Fibroblast of skin of right biceps (primary cell): ENCODE results near the gene AWAT1.
"Not testable (repeated sequence)": the region's sequence is repeated elsewhere in the genome, so short reads cannot be mapped to it uniquely, and the experiment has no call there.

Experiments used
- DNase-seq: peaks from one replicate; pipeline ENCODE4 v3.0.0-alpha.2; 2013

Gene AWAT1

GRCh38 chrX:70262952-70263567 lies 28.6 kb downstream of the AWAT1 start:
- DNase-seq: peak; percentile 19

DNA sequence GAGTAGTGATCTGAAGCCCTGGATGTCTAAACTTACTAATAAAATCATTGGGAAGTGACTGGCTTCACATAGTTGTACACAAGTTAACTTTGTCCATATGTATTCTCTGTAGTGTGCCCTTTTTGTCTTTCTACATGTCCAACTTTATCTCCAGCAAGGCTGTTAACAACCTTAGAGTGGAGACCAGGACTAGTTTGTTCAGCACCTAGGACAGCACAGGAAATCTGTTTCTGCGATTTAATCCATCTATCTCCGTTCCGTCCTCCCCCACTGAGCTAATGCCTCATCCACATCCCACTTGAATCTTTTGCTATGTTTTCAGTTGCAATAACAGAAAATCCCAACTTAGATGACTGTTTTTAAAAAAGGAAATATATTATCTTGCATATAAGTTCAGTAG lies 30.3 kb downstream of the AWAT1 start:
- DNase-seq: no peak

GRCh38 chrX:70268034-70268433 lies 33.6 kb downstream of the AWAT1 start, which contains the start of gene ARR3:
TSS of gene ARR3 (plus strand) at chrX:70268334. CDS start at chrX:70269386, 1,052 bp downstream.
- no peak for DNase-seq

DNA sequence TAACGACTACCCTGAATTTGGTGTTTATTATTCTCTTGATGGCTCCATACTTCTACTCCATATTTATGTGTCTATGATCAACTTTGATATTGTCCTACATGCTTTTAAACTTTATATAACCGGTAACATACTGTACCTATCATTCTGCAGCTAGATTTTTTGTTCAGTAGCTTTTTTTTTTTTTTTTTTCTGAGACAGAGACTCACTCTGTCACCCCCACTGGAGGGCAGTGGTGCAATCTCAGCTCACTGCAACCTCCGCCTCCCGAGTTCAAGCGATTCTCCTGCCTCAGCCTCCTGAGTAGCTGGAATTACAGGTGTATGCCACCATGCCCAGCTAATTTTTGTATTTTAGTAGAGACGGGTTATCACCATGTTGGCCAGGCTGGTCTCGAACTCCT lies 39.6 kb downstream of the AWAT1 start:
- DNase-seq: not testable (repeated sequence)

- DNase-seq: no peak
Measured at GRCh38 chrX:70279081-70279480, 44.6 kb downstream of the AWAT1 start.

DNA sequence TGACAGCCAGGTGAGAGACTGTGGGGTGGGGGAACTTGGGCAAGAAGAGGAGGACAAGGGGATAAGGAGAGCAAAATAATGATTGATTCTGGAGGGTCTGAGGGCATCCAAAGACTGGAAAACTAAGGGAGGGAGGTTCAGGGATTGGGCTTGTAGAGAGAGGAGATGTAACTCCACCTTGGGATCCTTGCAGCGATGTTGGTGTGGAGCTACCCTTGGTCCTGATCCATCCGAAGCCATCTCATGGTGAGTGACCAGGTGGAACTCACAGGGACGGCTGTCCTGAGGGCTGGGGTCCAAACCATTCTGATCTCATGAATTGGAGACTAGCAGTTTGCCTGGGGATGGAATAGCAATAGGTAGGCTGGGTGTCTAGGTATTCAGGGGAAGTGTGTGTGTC lies 46.1 kb downstream of the AWAT1 start:
- no peak for DNase-seq

- DNase-seq: no peak
Measured at GRCh38 chrX:70281951-70282350, 47.5 kb downstream of the AWAT1 start, which contains the start of gene RAB41. TSS of gene RAB41 (plus strand) at chrX:70282172. CDS start at chrX:70282218, 46 bp downstream.

- no peak for DNase-seq
Measured at GRCh38 chrX:70289168-70289792, 54.8 kb downstream of the AWAT1 start.
